ENCODE data around the gene ABCB10. TPM values are rescaled to one million over a fixed set of nuclear protein-coding genes. Genes with fewer than 3 reads are reported as not detected.
A peak's percentile ranks its signal among the peaks of the same experiment; 100 is the strongest.

ABCB10 gene
- total RNA-seq, 1 donor from 2014 or later: 17.6 TPM

DNA sequence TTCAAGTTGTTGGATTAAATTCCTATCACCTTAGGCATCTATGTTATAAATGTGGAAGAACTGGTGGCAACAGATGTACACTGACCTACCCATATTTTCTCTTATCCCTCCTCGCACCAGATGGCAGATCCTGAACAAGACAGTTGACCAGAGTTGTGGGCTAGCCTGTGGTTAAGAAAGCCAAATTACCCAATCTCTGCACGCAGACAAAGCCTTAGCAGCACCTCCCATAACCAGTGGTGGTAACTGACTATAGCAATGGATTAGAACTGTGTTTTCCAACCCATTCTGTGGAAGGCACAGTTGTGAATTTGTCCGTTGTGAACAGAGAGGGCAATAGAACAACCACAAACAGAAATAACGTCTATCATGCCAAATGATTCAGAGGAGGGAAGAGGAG lies 20.6 kb downstream of the ABCB10 start:
- Histone ChIP-seq H3K27me3 (ENCODE audit: control insufficient read depth, insufficient read depth, low read length) (no peaks in the 10 kb centered on the region), H3K36me3 (ENCODE audit: control insufficient read depth, insufficient read depth, low read length) (peaks cover 4% of the 10 kb centered on the region), H3K4me3 (ENCODE audit: low read depth, low read length) (no peak overlapping the region)
- FAIRE-seq (peak; percentile 40), DNase-seq (ENCODE audit: low read depth) (no peak)
- TF ChIP-seq, protein P1, sequence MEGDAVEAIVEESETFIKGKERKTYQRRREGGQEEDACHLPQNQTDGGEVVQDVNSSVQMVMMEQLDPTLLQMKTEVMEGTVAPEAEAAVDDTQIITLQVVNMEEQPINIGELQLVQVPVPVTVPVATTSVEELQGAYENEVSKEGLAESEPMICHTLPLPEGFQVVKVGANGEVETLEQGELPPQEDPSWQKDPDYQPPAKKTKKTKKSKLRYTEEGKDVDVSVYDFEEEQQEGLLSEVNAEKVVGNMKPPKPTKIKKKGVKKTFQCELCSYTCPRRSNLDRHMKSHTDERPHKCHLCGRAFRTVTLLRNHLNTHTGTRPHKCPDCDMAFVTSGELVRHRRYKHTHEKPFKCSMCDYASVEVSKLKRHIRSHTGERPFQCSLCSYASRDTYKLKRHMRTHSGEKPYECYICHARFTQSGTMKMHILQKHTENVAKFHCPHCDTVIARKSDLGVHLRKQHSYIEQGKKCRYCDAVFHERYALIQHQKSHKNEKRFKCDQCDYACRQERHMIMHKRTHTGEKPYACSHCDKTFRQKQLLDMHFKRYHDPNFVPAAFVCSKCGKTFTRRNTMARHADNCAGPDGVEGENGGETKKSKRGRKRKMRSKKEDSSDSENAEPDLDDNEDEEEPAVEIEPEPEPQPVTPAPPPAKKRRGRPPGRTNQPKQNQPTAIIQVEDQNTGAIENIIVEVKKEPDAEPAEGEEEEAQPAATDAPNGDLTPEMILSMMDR (IDR thresholded peaks at IDR 0.05; ENCODE audit: insufficient read depth, low read length, severe bottlenecking): no peak

DNA sequence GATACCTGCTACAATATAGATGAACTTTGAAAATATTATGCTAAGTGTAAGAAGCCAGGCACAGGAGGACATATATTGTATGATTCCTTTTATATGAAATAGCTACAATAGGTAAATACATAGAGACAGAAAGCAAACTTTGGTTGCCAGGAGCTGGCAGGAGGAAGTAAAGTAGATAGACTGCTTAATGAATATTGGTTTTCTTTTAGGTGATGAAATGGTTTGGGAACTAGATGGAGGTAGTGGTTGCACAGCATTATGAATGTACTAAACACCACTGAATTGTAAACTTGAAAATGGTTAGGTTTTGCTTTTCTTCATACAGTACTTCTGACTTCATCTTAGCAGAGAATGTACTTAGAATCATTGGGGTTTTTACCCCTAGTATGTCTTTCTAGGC lies 21.5 kb downstream of the ABCB10 start:
- TF ChIP-seq, protein P1 (IDR thresholded peaks at IDR 0.05; ENCODE audit: insufficient read depth, low read length, severe bottlenecking): no peak
- no peak for FAIRE-seq
- DNase-seq (ENCODE audit: low read depth): no peak

DNA sequence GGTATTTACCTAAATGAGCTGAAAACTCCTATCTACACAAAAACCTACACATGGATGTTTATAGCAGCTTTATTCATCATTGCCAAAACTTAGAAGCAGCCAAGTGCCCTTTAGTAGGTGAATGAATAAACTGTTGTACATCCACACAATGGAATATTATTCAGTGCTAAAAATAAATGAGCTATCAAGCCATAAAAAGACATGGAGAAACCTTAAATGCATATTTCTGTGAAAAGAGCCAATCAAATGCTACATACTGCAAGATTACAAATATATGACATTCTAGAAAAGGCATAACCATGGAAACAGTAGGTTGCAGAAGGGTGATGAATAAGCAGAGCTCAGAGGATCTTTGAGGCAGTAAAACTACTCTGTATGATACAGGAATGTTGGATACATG lies 23.3 kb downstream of the ABCB10 start:
- Histone ChIP-seq H3K36me3 (ENCODE audit: control insufficient read depth, insufficient read depth, low read length) (peaks cover 8% of the 10 kb centered on the region), H3K27me3 (ENCODE audit: control insufficient read depth, insufficient read depth, low read length) (no peaks in the 10 kb centered on the region), H3K4me3 (ENCODE audit: low read depth, low read length) (no peak overlapping the region)
- DNase-seq (ENCODE audit: low read depth): no peak
- no peak for FAIRE-seq
- TF ChIP-seq, protein P1 (IDR thresholded peaks at IDR 0.05; ENCODE audit: insufficient read depth, low read length, severe bottlenecking): no peak

More for the DNA sequence above, 21.5 kb downstream of the ABCB10 start:
- H3K36me3 ChIP-seq (ENCODE audit: control insufficient read depth, insufficient read depth, low read length): peaks cover 4% of the 10 kb centered on the region
- no peaks in the 10 kb centered on the region for H3K27me3 ChIP-seq (ENCODE audit: control insufficient read depth, insufficient read depth, low read length)
- no peak overlapping the region for H3K4me3 ChIP-seq (ENCODE audit: low read depth, low read length)

DNA sequence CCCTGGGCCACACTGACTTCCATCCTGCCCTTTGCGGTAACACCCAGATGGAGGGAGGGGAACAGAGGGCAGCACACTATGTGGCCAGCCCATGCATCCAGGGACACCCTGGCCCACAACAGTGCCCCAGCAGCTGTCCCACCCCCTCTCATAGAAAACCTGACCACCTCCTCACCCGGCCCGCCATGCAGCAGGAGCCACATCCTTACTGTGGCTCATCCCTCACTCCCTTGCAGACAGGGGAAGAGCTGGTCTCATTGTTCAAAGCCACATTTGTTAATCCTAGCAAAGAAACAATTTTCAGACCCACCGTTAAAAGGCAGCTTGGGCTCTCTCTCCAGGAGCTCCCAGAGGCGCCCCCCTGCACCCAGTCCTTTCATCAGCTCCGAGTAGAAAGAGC lies 27.2 kb downstream of the ABCB10 start:
- Histone ChIP-seq H3K4me3 (ENCODE audit: low read depth, low read length) (no peak overlapping the region), H3K27me3 (ENCODE audit: control insufficient read depth, insufficient read depth, low read length) (no peaks in the 10 kb centered on the region), H3K36me3 (ENCODE audit: control insufficient read depth, insufficient read depth, low read length) (peaks cover 11% of the 10 kb centered on the region)
- FAIRE-seq (no peak), DNase-seq (ENCODE audit: low read depth) (no peak)
- TF ChIP-seq, protein P1 (IDR thresholded peaks at IDR 0.05; ENCODE audit: insufficient read depth, low read length, severe bottlenecking): no peak

DNA sequence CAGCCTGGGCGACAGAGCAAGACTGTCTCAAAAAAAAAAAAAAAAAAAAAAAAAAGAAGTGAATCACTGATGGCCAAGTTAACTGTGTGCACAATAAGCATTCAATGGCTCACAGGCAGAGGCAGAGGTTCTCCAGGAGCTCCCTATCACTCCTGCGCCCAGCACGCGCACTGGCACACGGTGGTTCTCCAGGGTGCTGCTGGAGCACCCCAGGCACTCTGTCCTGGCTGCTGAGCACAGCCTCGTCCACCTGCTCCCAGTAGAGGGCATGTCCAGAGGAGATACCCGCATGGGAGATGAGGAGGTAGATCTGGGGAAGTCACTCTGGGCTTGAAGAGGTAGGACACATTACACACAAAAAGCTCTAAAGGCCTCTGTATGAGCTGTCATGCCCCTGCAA lies 28.9 kb downstream of the ABCB10 start:
- peaks cover 11% of the 10 kb centered on the region for H3K36me3 ChIP-seq (ENCODE audit: control insufficient read depth, insufficient read depth, low read length)
- no peak for FAIRE-seq

DNA sequence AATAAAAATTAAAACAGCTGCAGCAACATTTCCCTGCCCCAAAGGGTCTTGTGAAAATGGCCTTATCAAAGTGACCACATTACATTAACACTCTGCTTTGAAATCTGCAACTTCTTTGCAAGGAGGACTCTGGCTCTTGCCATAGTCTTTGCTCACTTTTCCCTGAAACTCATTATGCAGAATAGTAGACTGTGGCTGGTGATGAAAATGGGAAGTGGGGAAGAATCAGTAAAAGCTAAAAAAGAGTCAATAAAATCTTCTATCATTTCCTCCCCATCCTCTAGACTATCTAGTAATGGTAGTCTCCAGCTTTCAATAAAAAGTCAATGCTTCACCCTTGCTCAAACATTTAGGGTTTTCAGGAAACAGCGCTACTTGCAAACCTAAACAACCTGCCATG lies 31.8 kb downstream of the ABCB10 start:
- Histone ChIP-seq H3K36me3 (ENCODE audit: control insufficient read depth, insufficient read depth, low read length) (peaks cover 11% of the 10 kb centered on the region), H3K4me3 (ENCODE audit: low read depth, low read length) (no peak overlapping the region), H3K27me3 (ENCODE audit: control insufficient read depth, insufficient read depth, low read length) (no peaks in the 10 kb centered on the region)
- FAIRE-seq: no peak
- TF ChIP-seq, protein P1 (IDR thresholded peaks at IDR 0.05; ENCODE audit: insufficient read depth, low read length, severe bottlenecking): no peak
- no peak for DNase-seq (ENCODE audit: low read depth)

More for the DNA sequence above, 28.9 kb downstream of the ABCB10 start:
- no peak overlapping the region for H3K4me3 ChIP-seq (ENCODE audit: low read depth, low read length)
- DNase-seq (ENCODE audit: low read depth): no peak
- TF ChIP-seq, protein P1 (IDR thresholded peaks at IDR 0.05; ENCODE audit: insufficient read depth, low read length, severe bottlenecking): no peak
- no peaks in the 10 kb centered on the region for H3K27me3 ChIP-seq (ENCODE audit: control insufficient read depth, insufficient read depth, low read length)
